ENCODE data around the gene SPINK8.

GRCh38 chr3:48297111-48297810, 36.2 kb downstream of the SPINK8 start:
- TF ChIP-seq, protein P1, sequence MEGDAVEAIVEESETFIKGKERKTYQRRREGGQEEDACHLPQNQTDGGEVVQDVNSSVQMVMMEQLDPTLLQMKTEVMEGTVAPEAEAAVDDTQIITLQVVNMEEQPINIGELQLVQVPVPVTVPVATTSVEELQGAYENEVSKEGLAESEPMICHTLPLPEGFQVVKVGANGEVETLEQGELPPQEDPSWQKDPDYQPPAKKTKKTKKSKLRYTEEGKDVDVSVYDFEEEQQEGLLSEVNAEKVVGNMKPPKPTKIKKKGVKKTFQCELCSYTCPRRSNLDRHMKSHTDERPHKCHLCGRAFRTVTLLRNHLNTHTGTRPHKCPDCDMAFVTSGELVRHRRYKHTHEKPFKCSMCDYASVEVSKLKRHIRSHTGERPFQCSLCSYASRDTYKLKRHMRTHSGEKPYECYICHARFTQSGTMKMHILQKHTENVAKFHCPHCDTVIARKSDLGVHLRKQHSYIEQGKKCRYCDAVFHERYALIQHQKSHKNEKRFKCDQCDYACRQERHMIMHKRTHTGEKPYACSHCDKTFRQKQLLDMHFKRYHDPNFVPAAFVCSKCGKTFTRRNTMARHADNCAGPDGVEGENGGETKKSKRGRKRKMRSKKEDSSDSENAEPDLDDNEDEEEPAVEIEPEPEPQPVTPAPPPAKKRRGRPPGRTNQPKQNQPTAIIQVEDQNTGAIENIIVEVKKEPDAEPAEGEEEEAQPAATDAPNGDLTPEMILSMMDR (optimal IDR thresholded peaks at IDR 0.05 in 1 of 3, IDR thresholded peaks at IDR 0.05 in 1 of 3, conservative IDR thresholded peaks at IDR 0.05 in 1 of 3; ENCODE audit: extremely low read depth in 1 of 3, insufficient read depth in 2 of 3, low read length in 3 of 3): no peak
- no peak for TF ChIP-seq EZH2 (IDR thresholded peaks at IDR 0.05; ENCODE audit: low read length)
